CD4-positive, alpha-beta T cell (primary cell): ENCODE measurements around the gene S100P. TPM values are rescaled to one million over a fixed set of nuclear protein-coding genes. Genes with fewer than 3 reads are reported as not detected.
A peak's percentile ranks its signal among the peaks of the same experiment; 100 is the strongest.

Experiments
- ATAC-seq: fragments of 200-7000 bp; cut with Tn5 transposase; one replicate; pipeline ENCODE4 v1.10.0; 2022; ENCODE audit warnings: mild to moderate bottlenecking; ENCODE audit not compliant: poor library complexity
- CTCF ChIA-PET: fragments of 350-600 bp; sonication (Branson Sonifier 250); formaldehyde crosslinking; loops from one replicate; lab custom pipeline; 2021; ENCODE audit warnings: antibody characterized with exemption, inconsistent platforms; lab: Charles Lee
- POLR2A ChIA-PET: fragments of 350-600 bp; sonication (Branson Sonifier 250); formaldehyde crosslinking; loops from one replicate; lab custom pipeline; 2021; ENCODE audit warnings: antibody characterized with exemption, inconsistent platforms; lab: Charles Lee
- DNase-seq, 14 experiments: peaks; one replicate each; pipeline ENCODE4 v3.0.0-alpha.2; 2013 to 2020; ENCODE audit warnings: mixed read lengths in 2 of 14
- H3K27ac ChIP-seq, 2 donors: one replicate each; pipeline versions ENCODE4 v1.5.1 to v1.7.0; 2013; ENCODE audit warnings: low read length in 2 of 2, low read depth in 1 of 2, mild to moderate bottlenecking in 1 of 2
- H3K27me3 ChIP-seq, 2 experiments: 1 replicate in 1 of 2; 2 replicates in 1 of 2; pipeline versions ENCODE4 v1.6.1 to v1.7.0; 2013; ENCODE audit warnings: low read length in 2 of 2, control low read depth in 1 of 2, mild to moderate bottlenecking in 1 of 2, moderate library complexity in 1 of 2; ENCODE audit not compliant: insufficient read depth in 2 of 2, control insufficient read depth in 1 of 2
- H3K36me3 ChIP-seq: one replicate; pipeline ENCODE4 v1.6.1; 2013; ENCODE audit warnings: low read length, control low read depth; ENCODE audit not compliant: insufficient read depth
- H3K4me1 ChIP-seq: one replicate; pipeline ENCODE4 v1.6.1; 2013; ENCODE audit warnings: low read length, control low read depth; ENCODE audit not compliant: insufficient read depth
- H3K4me3 ChIP-seq: one replicate; pipeline ENCODE4 v1.5.1; 2013; ENCODE audit warnings: mild to moderate bottlenecking, low read length, moderate library complexity
- H3K9me3 ChIP-seq, 2 experiments: 1 replicate in 1 of 2; 2 replicates in 1 of 2; pipeline versions ENCODE4 v1.6.1 to v1.7.0; 2013; ENCODE audit warnings: low read length in 2 of 2, mild to moderate bottlenecking in 2 of 2, control low read depth in 1 of 2, moderate library complexity in 1 of 2; ENCODE audit not compliant: control insufficient read depth in 1 of 2, insufficient read depth in 1 of 2
- H3K27ac Mint-ChIP-seq: one replicate; pipeline ENCODE4 v1.8.0; 2020; ENCODE audit warnings: mixed read lengths
- H3K27me3 Mint-ChIP-seq: one replicate; pipeline ENCODE4 v1.8.0; 2021; ENCODE audit warnings: mixed read lengths
- H3K36me3 Mint-ChIP-seq: one replicate; pipeline ENCODE4 v1.8.0; 2021; ENCODE audit warnings: low read depth, mixed read lengths
- H3K4me1 Mint-ChIP-seq: one replicate; pipeline ENCODE4 v1.8.0; 2021; ENCODE audit warnings: low read depth, mixed read lengths
- H3K4me3 Mint-ChIP-seq: one replicate; pipeline ENCODE4 v1.8.0; 2020; ENCODE audit warnings: mild to moderate bottlenecking, mixed read lengths
- H3K9me3 Mint-ChIP-seq: one replicate; pipeline ENCODE4 v1.8.0; 2020; ENCODE audit warnings: mixed read lengths
- CTCF ChIP-seq: fragments of 200-600 bp; IDR thresholded peaks from one replicate; pipeline ENCODE4 v1.8.0; 2022; ENCODE audit warnings: antibody characterized with exemption, mild to moderate bottlenecking
- intact Hi-C, 2 experiments: fragments of 100-400 bp; cut with DNase I in 1 of 2; cut with micrococcal nuclease in 1 of 2; formaldehyde crosslinking; loops; one replicate each; pipeline versions ENCODE4 v1.15.1 to v1.9.0; 2023 to 2025; cut with DNase I, micrococcal nuclease
- total RNA-seq, 174 experiments: library from RNA in 2 of 174; stranded (reverse) in 2 of 174; gene quantifications; one replicate each; pipeline ENCODE4 v1.2.3 and lab custom pipeline; 2021 to 2026

S100P gene
- total RNA-seq, 2 experiments from 2014 or later, result 0.58 to 2.8 TPM

- peak overlapping the region; percentile 99 for H3K4me3 Mint-ChIP-seq
- intact Hi-C loops, result loop anchor here (1.0 to 5.0 kb wide), 7 partner anchors 19 to 353 kb away; partner anchors contain the start of genes MRFAP1 (in 2 of the 2), GRPEL1 (in 1 of the 2), KIAA0232 (in 1 of the 2) and MAN2B2 (in 1 of the 2)
- Histone ChIP-seq H3K27ac (peak overlapping the region; percentile 32 to 85), H3K27me3 (no peaks in the 10 kb centered on the region), H3K9me3 (no peaks in the 10 kb centered on the region), H3K36me3 (no peaks in the 10 kb centered on the region), H3K4me3 (peak overlapping the region; percentile 95), H3K4me1 (peaks cover 31% of the 10 kb centered on the region)
- ChIA-PET CTCF (interaction anchor here (0.9 to 6.8 kb wide), 4 partner anchors 10 to 76 kb away, joined by 3 to 74 read pairs (median 6); a partner anchor contains a TSS), POLR2A (interaction anchor here (0.9 to 10.4 kb wide), 15 partner anchors 7 to 353 kb away, joined by 3 to 221 read pairs (median 12); partner anchors contain the start of genes GRPEL1, MRFAP1, S100P and TBC1D14)
- no peak for TF ChIP-seq CTCF
- H3K4me1 Mint-ChIP-seq, result peaks cover 45% of the 10 kb centered on the region
- no peaks in the 10 kb centered on the region for H3K9me3 Mint-ChIP-seq
- ATAC-seq, result no peak
- peak overlapping the region; percentile 99 for H3K27ac Mint-ChIP-seq
- H3K36me3 Mint-ChIP-seq, result peaks cover 11% of the 10 kb centered on the region
- DNase-seq, result no peak
- H3K27me3 Mint-ChIP-seq, result no peaks in the 10 kb centered on the region
Measured at GRCh38 chr4:6715704-6716017, 22.0 kb downstream of the S100P start.

GRCh38 chr4:6716018-6716911 lies 22.6 kb downstream of the S100P start, which contains the start of gene BLOC1S4:
TSS of gene BLOC1S4 (plus strand) at chr4:6716174. CDS start at chr4:6716210, 36 bp downstream.
- H3K27me3 Mint-ChIP-seq, result no peaks in the 10 kb centered on the region
- no peak for TF ChIP-seq CTCF
- Histone ChIP-seq H3K36me3 (no peaks in the 10 kb centered on the region), H3K27me3 (no peaks in the 10 kb centered on the region), H3K9me3 (no peaks in the 10 kb centered on the region), H3K27ac (peak within 1 kb of the TSS; percentile 82 to 85), H3K4me3 (peak within 1 kb of the TSS; percentile 95), H3K4me1 (peaks cover 31% of the 10 kb centered on the region)
- H3K9me3 Mint-ChIP-seq, result no peaks in the 10 kb centered on the region
- peaks cover 11% of the 10 kb centered on the region for H3K36me3 Mint-ChIP-seq
- ChIA-PET CTCF (interaction anchor here (0.9 to 6.8 kb wide), 6 partner anchors 11 to 158 kb away, joined by 3 to 101 read pairs (median 6); a partner anchor contains a TSS), POLR2A (interaction anchor here (0.6 to 10.4 kb wide), 26 partner anchors 8 to 356 kb away, joined by 3 to 221 read pairs (median 6); partner anchors contain the start of genes GRPEL1, MRFAP1, S100P and TADA2B)
- ATAC-seq, result peak; percentile 79
- intact Hi-C loops, result loop anchor here (1.0 to 5.0 kb wide), 7 partner anchors 19 to 352 kb away; partner anchors contain the start of genes MRFAP1 (in 2 of the 2), GRPEL1 (in 1 of the 2), KIAA0232 (in 1 of the 2) and MAN2B2 (in 1 of the 2)
- peak; percentile 79 to 98 (median 88) for DNase-seq
- H3K27ac Mint-ChIP-seq, result peak within 1 kb of the TSS; percentile 99
- H3K4me3 Mint-ChIP-seq, result peak within 1 kb of the TSS; percentile 99
- peaks cover 39% of the 10 kb centered on the region for H3K4me1 Mint-ChIP-seq

- H3K27me3 Mint-ChIP-seq, result no peaks in the 10 kb centered on the region
- Histone ChIP-seq H3K27ac (peak overlapping the region; percentile 82 to 85), H3K4me1 (peaks cover 31% of the 10 kb centered on the region), H3K9me3 (no peaks in the 10 kb centered on the region), H3K4me3 (peak overlapping the region; percentile 95), H3K27me3 (no peaks in the 10 kb centered on the region), H3K36me3 (no peaks in the 10 kb centered on the region)
- ChIA-PET CTCF (interaction anchor here (0.7 to 6.8 kb wide), 8 partner anchors 11 to 321 kb away, joined by 3 to 101 read pairs (median 6); a partner anchor contains a TSS), POLR2A (interaction anchor here (0.6 to 10.4 kb wide), 24 partner anchors 9 to 355 kb away, joined by 3 to 221 read pairs (median 6); partner anchors contain the start of genes GRPEL1, MRFAP1, S100P and TADA2B)
- H3K4me3 Mint-ChIP-seq, result peak overlapping the region; percentile 99
- intact Hi-C loops, result loop anchor here (1.0 to 5.0 kb wide), 7 partner anchors 20 to 351 kb away; partner anchors contain the start of genes MRFAP1 (in 2 of the 2), GRPEL1 (in 1 of the 2), KIAA0232 (in 1 of the 2) and MAN2B2 (in 1 of the 2)
- H3K4me1 Mint-ChIP-seq, result peaks cover 37% of the 10 kb centered on the region
- DNase-seq, result peak in 1 of 14 experiments; percentile 24
- peak overlapping the region; percentile 99 for H3K27ac Mint-ChIP-seq
- H3K36me3 Mint-ChIP-seq, result peaks cover 11% of the 10 kb centered on the region
- no peak for TF ChIP-seq CTCF
- no peak for ATAC-seq
- no peaks in the 10 kb centered on the region for H3K9me3 Mint-ChIP-seq
Measured at GRCh38 chr4:6716958-6717655, 23.4 kb downstream of the S100P start.
